ENCODE measurements around the gene ADAMTS19.

DNA sequence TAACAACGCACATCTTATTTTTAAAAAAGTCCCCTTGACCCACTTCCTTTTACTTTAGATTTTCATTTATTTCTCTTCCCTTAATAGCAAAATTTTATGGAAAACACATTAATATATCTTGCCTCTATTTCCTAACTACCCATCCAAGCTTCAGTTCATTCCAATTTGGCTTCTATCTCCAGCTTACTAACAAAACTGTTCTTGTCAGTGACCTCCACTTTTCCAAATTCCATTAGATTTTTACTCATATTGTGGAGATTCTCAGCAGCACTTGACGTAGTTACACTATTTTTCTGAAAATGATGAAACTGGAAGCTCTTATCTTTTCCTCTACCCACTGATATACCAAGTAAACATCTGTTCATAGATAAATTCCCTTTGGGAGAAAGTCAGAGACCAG lies 46.5 kb upstream of the ADAMTS19 start:
- TF ChIP-seq POLR2AphosphoS5 (IDR thresholded peaks at IDR 0.05; ENCODE audit: low read depth, low read length) (no peak), SIN3A (IDR thresholded peaks at IDR 0.05; ENCODE audit: borderline replicate concordance, insufficient read depth, low read length) (no peak)
